ENCODE results near the gene RASGRF2.
A peak's percentile ranks its signal among the peaks of the same experiment; 100 is the strongest.

The RASGRF2 gene

GRCh38 chr5:81169924-81170323 is 209.8 kb downstream of the RASGRF2 start:
- H3K27me3 Mint-ChIP-seq (ENCODE audit: low read depth): no peaks in the 10 kb centered on the region
- H3K9me3 Mint-ChIP-seq: no peaks in the 10 kb centered on the region
- peaks cover 2% of the 10 kb centered on the region for H3K4me1 Mint-ChIP-seq (ENCODE audit: low read depth)
- no peak overlapping the region for H3K27ac Mint-ChIP-seq
- no peak overlapping the region for H3K4me3 Mint-ChIP-seq
- H3K36me3 Mint-ChIP-seq (ENCODE audit: low read depth): no peaks in the 10 kb centered on the region

- Mint-ChIP-seq H3K4me3 (no peak overlapping the region), H3K4me1 (ENCODE audit: low read depth) (no peaks in the 10 kb centered on the region), H3K27me3 (ENCODE audit: low read depth) (no peaks in the 10 kb centered on the region), H3K27ac (no peak overlapping the region), H3K36me3 (ENCODE audit: low read depth) (no peaks in the 10 kb centered on the region), H3K9me3 (no peaks in the 10 kb centered on the region)
Measured at GRCh38 chr5:81171769-81172168, 211.6 kb downstream of the RASGRF2 start.

GRCh38 chr5:81172710-81173109 is 212.5 kb downstream of the RASGRF2 start:
- Mint-ChIP-seq H3K27me3 (ENCODE audit: low read depth) (no peaks in the 10 kb centered on the region), H3K36me3 (ENCODE audit: low read depth) (no peaks in the 10 kb centered on the region), H3K4me1 (ENCODE audit: low read depth) (no peaks in the 10 kb centered on the region), H3K27ac (no peak overlapping the region), H3K4me3 (no peak overlapping the region), H3K9me3 (no peaks in the 10 kb centered on the region)

GRCh38 chr5:81177061-81177460 is 216.9 kb downstream of the RASGRF2 start:
- no peaks in the 10 kb centered on the region for H3K36me3 Mint-ChIP-seq (ENCODE audit: low read depth)

GRCh38 chr5:81179959-81180358 is 219.8 kb downstream of the RASGRF2 start:
- Mint-ChIP-seq H3K9me3 (no peaks in the 10 kb centered on the region), H3K4me3 (no peak overlapping the region), H3K27ac (no peak overlapping the region), H3K27me3 (ENCODE audit: low read depth) (no peaks in the 10 kb centered on the region), H3K36me3 (ENCODE audit: low read depth) (no peaks in the 10 kb centered on the region), H3K4me1 (ENCODE audit: low read depth) (peaks cover 9% of the 10 kb centered on the region)

More at GRCh38 chr5:81177061-81177460, 216.9 kb downstream of the RASGRF2 start:
- Mint-ChIP-seq H3K27me3 (ENCODE audit: low read depth) (no peaks in the 10 kb centered on the region), H3K27ac (no peak overlapping the region), H3K4me1 (ENCODE audit: low read depth) (no peaks in the 10 kb centered on the region), H3K9me3 (no peaks in the 10 kb centered on the region), H3K4me3 (no peak overlapping the region)

- Mint-ChIP-seq H3K9me3 (no peaks in the 10 kb centered on the region), H3K4me3 (no peak overlapping the region), H3K27me3 (ENCODE audit: low read depth) (no peaks in the 10 kb centered on the region), H3K4me1 (ENCODE audit: low read depth) (peaks cover 9% of the 10 kb centered on the region), H3K36me3 (ENCODE audit: low read depth) (no peaks in the 10 kb centered on the region), H3K27ac (no peak overlapping the region)
Measured at GRCh38 chr5:81180780-81181460, 220.8 kb downstream of the RASGRF2 start.

- Mint-ChIP-seq H3K4me1 (ENCODE audit: low read depth) (peaks cover 9% of the 10 kb centered on the region), H3K36me3 (ENCODE audit: low read depth) (no peaks in the 10 kb centered on the region), H3K9me3 (no peaks in the 10 kb centered on the region), H3K27ac (no peak overlapping the region), H3K27me3 (ENCODE audit: low read depth) (no peaks in the 10 kb centered on the region), H3K4me3 (no peak overlapping the region)
Measured at GRCh38 chr5:81181576-81182316, 221.6 kb downstream of the RASGRF2 start.

- H3K27me3 Mint-ChIP-seq (ENCODE audit: low read depth): no peaks in the 10 kb centered on the region
- H3K36me3 Mint-ChIP-seq (ENCODE audit: low read depth): no peaks in the 10 kb centered on the region
- no peak overlapping the region for H3K4me3 Mint-ChIP-seq
- H3K4me1 Mint-ChIP-seq (ENCODE audit: low read depth): peaks cover 12% of the 10 kb centered on the region
- H3K27ac Mint-ChIP-seq: no peak overlapping the region
- no peaks in the 10 kb centered on the region for H3K9me3 Mint-ChIP-seq
Measured at GRCh38 chr5:81182396-81183390, 222.5 kb downstream of the RASGRF2 start.

- no peaks in the 10 kb centered on the region for H3K27me3 Mint-ChIP-seq (ENCODE audit: low read depth)
- peaks cover 20% of the 10 kb centered on the region for H3K4me1 Mint-ChIP-seq (ENCODE audit: low read depth)
- H3K27ac Mint-ChIP-seq: no peak overlapping the region
- no peak overlapping the region for H3K4me3 Mint-ChIP-seq
- H3K36me3 Mint-ChIP-seq (ENCODE audit: low read depth): no peaks in the 10 kb centered on the region
- no peaks in the 10 kb centered on the region for H3K9me3 Mint-ChIP-seq
Measured at GRCh38 chr5:81183811-81184748, 223.9 kb downstream of the RASGRF2 start.

GRCh38 chr5:81184749-81185110 is 224.6 kb downstream of the RASGRF2 start:
- H3K36me3 Mint-ChIP-seq (ENCODE audit: low read depth): no peaks in the 10 kb centered on the region
- H3K4me3 Mint-ChIP-seq: no peak overlapping the region
- no peaks in the 10 kb centered on the region for H3K27me3 Mint-ChIP-seq (ENCODE audit: low read depth)
- no peaks in the 10 kb centered on the region for H3K9me3 Mint-ChIP-seq
- no peak overlapping the region for H3K27ac Mint-ChIP-seq
- H3K4me1 Mint-ChIP-seq (ENCODE audit: low read depth): peaks cover 20% of the 10 kb centered on the region

- no peaks in the 10 kb centered on the region for H3K36me3 Mint-ChIP-seq (ENCODE audit: low read depth)
- peaks cover 18% of the 10 kb centered on the region for H3K4me1 Mint-ChIP-seq (ENCODE audit: low read depth)
- H3K27me3 Mint-ChIP-seq (ENCODE audit: low read depth): peaks cover 3% of the 10 kb centered on the region
- H3K4me3 Mint-ChIP-seq: peak overlapping the region; percentile 33
- H3K9me3 Mint-ChIP-seq: no peaks in the 10 kb centered on the region
- peak overlapping the region; percentile 78 for H3K27ac Mint-ChIP-seq
Measured at GRCh38 chr5:81187885-81188284, 227.7 kb downstream of the RASGRF2 start.

- H3K4me1 Mint-ChIP-seq (ENCODE audit: low read depth): peaks cover 12% of the 10 kb centered on the region
- no peak overlapping the region for H3K27ac Mint-ChIP-seq
- peaks cover 3% of the 10 kb centered on the region for H3K27me3 Mint-ChIP-seq (ENCODE audit: low read depth)
- no peaks in the 10 kb centered on the region for H3K9me3 Mint-ChIP-seq
- H3K4me3 Mint-ChIP-seq: no peak overlapping the region
- no peaks in the 10 kb centered on the region for H3K36me3 Mint-ChIP-seq (ENCODE audit: low read depth)
Measured at GRCh38 chr5:81188962-81189361, 228.8 kb downstream of the RASGRF2 start.

- no peak overlapping the region for H3K4me3 Mint-ChIP-seq
- no peak overlapping the region for H3K27ac Mint-ChIP-seq
Measured at GRCh38 chr5:81189875-81190498, 229.8 kb downstream of the RASGRF2 start.

More at GRCh38 chr5:81189875-81190498, 229.8 kb downstream of the RASGRF2 start:
- H3K4me1 Mint-ChIP-seq (ENCODE audit: low read depth): peaks cover 15% of the 10 kb centered on the region
- peaks cover 2% of the 10 kb centered on the region for H3K36me3 Mint-ChIP-seq (ENCODE audit: low read depth)
- H3K9me3 Mint-ChIP-seq: no peaks in the 10 kb centered on the region
- H3K27me3 Mint-ChIP-seq (ENCODE audit: low read depth): peaks cover 3% of the 10 kb centered on the region

Data from T-helper 1 cell treated with Interleukin-12 subunit alpha and Interleukin-12 subunit beta and Interleukin-4 antibody, amounts not matched to agents 30 μg/mL and 1 μg/mL, for 36 hours (primary cell).